ENCODE measurements around the gene TMEM141.

TMEM141 gene

DNA sequence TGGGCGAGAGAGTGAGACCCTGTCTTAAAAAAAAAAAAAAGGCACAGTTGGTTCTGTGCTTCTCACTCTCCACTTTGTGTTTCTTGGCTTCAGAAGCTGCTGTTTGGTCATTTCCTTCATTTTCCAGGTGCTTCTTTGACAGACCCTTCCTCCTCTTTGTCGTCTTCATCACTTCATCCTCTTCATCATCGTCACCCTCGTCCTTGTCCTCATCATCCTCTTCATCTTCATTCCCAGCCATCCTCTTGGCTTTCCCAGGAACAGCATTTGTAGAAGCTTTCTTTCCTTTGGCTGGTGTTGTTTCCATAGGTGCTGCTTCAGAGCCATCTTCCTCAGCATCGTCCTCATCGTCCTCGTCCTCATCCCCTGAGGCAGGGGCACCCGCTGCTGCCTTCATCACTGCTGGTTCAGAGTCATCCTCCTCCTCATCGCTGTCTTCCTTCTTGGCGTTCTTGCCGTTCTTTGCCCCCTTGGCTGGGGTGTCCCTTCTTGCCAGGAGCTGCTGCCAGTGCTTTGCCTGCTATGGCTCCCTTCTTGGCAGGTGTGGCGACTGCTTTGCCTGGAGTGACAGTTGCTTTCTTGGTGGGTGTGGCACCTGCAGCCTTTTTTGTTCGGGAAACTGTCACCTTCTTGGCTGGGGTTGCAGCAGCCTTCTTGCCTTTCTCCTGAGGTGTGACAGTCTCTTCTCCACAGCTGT is 23.7 kb downstream of the TMEM141 start:
- DNase-seq (no peak), ATAC-seq (no peak)

DNA sequence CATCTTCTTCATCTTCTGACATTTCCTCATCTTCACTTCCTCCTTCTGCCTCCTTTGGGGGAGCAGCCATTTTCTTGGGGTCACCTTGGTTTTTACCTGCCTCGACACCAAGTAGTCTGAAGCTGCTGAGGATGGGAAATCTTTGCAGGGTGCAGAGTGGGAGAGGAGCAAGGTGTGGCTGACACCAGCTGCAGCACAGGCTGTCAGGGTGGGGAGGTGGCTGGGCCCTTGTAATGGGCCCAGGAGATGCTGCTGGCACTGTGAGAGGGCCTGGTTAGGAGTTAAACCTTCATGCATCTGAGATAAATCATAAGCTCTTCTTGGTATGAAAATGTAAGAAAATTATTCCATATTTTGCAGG is 24.3 kb downstream of the TMEM141 start:
- ATAC-seq = no peak

DNA sequence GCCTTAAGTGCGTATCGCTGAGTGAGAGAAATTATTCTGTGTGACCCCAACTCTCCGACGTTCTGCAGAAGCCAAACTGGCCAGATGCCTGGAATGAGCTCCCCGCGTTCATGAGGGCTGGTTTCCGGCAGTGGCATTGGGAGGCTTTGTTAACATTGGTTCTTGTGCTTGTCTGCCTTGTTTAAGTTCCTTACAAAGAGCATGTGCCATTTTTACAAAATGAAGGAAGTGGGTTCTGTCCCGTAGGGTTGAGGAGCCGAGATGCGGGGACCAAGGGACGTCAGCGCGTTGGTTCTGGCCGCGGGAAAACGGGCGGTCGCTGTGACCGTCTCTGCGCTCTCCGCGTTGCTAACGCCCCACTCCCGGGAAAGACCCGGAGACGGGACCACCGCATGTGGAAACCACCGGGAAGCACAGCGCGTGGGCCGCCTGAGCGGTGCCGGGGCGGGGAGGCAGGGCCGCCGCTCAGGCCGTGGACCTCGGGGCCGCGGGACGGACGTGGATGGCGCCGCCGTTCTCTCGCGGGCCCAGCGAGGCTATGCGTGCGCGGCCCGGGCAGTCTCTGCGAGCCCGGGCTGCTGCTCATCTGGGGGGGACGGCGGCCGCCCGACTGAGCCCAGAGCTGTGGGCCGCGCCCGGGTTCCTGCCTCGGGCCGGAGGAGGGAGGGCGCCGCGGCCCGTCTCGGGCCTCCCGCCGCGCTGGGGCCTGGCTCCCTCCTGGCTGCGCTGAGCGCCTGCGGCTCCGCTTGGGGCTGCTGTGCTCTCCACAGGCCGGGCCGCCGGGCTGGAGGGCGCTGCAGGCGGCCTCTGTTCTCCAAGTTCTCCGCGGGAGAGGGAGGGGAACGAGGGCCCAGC is 30.1 kb downstream of the TMEM141 start:
- DNase-seq = no peak
- no peak for ATAC-seq

More for the DNA sequence above, 24.3 kb downstream of the TMEM141 start:
- DNase-seq = no peak

DNA sequence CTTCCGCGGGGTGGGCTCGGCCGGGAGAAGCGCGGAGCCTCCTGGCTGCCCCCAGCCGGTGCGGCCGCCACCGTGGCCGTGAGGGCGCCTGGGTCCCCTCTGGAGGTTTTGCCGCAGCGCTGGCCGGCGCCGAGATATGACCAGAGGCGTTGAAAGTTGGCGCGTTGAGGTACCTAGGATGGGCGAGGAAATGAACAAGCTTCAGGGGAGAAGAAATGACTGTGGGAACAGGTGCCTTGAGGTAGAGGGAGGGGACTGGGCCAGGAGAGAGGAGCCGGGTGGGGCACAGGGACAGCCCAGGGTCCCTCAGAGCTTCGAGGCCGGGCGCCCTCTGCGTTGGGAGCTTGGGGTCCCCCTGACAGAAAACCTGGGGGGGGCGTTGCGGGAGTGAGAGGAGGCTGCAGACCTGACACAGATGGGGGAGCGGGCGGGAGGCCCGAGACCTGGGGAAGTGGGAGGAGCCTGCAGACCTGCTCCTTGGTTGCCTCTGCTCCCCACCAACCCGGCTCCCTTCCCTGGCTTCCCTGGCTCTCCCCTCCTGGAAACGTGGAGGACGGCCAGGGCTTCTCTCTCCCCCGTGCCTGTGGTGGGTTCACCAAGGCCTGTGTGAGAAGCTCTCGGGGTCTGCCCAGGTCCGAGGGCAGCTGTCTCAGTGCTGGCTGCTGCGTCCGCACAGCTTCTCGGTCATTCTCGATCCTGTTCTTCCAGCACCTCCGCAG is 30.8 kb downstream of the TMEM141 start:
- DNase-seq (no peak), ATAC-seq (no peak)

DNA sequence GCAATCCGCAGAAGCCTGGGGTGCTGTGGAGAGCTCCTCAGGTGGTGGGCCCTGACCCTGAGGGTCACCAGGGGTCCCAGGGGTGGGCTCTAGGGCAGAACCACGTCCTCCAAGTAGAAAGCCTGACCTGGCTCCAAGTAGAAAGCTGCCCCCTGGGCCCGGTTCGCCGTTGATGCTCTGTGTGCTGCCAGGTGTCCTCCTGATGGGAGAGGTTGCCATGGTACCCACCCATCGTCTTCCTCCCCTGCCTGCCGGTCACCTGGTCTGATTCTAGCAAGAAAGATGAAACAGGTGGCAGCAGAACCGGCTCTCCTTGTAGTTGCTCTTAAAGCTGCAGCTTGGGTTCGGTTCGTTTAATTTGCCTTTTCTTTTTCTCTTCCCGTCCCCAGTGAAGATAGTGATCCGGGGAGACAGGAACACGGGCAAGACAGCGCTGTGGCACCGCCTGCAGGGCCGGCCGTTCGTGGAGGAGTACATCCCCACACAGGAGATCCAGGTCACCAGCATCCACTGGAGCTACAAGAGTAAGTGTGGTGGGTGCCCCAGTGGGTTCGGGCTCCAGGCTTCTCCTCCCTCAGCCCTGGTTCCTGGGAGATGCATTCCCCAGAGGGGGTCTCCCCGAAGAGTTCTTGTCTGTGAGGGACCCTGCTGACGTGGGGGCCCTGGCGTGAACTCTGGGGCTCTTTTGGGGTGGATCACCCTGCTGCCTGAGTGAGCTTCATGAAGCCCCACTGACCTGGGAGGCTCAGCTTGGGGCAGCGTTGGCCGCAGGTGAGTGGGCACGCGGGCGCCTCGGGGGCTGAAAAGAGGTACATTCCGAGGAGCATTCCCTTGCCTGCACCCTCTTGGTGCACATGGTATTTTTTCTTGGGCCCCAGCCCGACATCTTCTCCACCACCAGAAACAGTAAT is 32.2 kb downstream of the TMEM141 start:
- ATAC-seq (no peak), DNase-seq (no peak)

DNA sequence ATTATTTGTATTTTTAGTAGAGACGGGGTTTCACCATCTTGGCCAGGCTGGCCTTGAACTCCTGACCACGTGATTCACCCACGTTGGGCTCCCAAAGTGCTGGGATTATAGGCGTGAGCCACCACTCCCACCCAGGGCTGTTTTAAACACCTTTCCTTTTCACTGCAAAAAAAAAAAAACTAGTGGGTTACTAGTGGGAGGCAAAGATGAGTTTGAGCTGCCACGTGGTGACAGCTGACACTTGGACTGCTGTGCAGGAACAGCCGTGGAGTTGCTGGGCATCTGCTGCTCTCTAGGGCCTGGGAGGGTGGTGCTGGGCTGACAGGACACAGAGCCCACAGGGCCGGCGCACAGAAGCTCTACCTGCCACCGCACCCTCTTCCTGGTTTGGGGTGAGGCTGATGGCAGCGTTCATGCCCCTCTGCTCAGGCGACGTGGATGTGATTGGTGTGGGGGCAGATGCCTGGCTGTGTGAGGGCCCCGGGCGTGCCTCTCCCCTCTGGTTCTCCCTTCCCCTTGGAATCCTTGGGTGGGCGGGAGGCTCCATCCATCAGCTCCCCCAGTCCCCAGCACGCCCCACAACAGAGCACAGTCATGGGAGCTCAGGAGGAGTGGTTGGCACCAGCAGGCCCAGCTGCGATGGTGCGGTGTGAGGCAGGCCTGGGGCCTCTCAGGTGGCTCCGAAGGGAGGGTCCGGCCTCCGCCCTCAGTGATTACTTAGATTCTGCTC is 33.5 kb downstream of the TMEM141 start:
- ATAC-seq (no peak), DNase-seq (no peak)

DNA sequence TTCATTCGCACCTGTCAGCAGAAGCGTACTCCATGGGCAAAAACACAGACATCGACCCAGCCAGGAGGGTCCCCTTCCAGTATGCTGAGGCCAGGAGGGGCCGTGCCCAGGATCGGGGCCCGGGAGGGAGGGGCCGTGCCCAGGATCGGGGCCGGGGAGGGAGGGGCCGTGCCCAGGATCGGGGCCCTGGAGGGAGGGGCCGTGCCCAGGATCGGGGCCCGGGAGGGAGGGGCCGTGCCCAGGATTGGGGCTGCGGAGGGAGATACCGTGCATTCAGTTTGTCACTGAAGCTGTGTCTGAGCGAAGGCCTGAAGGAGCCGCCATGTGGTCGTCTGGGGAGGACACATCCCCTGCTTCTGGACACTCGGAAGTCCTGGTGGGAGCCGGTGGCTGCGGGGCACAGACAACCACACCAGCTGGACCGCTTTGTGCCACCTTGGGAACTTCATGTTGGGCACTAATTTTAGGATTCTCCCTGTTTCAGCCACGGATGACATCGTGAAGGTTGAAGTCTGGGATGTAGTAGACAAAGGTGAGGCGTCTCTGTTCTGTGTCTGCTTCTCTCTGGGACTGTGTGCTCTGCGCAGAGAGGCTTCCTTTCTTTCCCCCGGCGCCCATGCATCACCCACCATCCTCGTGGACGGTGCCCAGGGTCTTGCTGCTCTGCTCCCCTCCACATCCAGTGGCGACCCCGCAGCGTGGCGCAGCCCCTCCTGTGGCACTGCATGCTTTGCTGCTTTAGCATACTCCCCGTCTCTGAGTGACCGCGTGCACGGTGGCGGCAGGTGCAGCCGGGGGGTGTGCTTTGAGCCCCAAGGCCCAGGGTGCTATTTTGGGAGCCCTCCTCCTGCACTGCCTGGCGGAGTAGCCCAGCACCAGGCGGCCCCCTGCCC is 34.4 kb downstream of the TMEM141 start:
- ATAC-seq (no peak), DNase-seq (no peak)

DNA sequence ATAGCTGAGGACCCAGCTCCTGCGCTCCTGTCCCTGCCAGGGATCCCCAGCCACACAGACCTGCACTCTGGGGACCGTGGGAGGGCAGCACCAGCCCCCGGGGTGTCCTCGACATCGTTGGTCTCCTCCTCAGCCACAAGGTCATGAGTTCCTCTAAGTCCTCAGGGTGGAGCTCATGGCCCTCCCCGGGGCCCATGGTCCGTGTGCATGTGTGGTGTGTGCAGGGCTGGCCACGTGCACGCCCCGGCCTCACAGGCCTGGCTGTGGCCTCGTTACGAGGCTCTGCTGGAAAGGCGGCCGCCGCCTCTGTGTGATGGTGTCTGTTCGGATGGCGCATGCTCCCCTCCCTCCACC is 35.0 kb downstream of the TMEM141 start:
- ATAC-seq = no peak
- DNase-seq = no peak

DNA sequence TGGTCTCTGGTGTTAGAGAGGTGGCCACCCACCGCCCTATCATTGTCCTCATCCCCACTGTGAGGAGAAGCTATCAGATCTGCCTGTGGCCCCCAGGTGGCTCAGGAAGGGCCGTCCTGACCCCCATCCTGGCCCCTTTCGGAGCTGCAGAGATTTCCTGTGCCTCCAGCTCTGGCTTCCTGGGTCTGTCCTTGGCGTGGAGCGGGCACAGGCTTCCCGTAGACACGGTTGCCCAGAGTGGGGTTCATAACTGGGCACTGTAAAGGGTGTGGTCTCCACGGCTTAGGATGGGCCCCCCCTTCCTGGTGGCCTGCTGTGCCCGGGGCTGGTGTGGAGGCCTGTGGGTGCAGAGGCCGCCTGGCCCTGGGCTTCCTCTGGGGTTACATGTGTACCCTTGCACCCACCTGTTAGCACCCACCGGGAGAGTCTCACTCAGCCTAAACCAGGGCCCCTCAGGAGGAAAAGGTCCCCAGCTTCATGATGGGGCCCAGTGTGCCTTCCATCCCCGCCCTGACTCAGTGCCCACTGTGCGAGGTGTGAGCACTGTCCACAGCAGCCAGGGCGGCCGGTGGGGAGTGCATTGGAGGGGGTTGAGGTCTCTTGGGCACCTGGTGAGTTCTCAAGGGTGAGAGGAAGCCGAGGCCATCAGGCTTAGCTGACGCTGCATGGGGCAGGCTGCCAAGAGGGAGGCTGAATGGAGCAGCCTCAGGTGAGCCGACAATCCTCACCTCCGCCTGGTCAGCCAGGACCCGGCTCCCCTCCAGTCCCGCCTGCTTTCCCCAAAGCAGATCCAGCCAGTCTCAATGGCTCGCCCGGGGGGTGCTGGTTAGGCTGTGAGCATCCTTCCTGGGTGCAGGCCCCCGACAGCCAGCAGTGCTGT is 35.8 kb downstream of the TMEM141 start:
- ATAC-seq (no peak), DNase-seq (no peak)

DNA sequence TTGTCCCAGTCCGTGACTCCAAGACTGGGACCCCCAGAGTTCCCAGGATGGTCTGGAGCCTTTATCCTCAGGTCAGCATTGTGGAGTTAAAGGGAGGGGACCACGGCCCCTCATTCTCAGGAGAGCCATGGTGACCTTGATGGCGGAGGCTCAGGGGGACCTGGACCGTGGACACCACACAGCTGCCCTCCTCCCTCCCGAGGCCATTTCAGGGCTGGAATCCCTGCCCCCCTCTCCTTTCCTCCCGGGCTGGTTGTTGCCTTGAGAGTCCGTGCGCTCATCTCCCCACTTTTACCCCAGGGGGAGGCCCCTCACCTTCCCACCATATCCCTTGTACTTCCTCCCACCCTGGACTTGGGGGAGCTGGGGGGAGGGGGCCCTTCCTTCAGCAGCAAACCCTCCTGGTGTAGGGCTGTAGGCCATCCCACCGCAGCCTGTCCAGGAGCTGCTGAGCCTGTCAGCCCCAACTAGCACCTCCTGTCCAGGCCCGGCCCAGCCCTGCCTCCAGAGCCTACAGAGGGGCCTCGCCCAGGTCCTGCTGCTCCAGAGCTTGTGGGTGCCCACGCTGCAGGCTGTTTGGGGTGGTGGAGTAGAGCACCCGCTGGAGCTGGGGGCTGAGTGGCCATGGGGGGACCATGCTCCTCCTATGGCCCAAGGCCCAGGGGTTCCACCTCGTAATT is 36.8 kb downstream of the TMEM141 start:
- no peak for ATAC-seq
- no peak for DNase-seq

DNA sequence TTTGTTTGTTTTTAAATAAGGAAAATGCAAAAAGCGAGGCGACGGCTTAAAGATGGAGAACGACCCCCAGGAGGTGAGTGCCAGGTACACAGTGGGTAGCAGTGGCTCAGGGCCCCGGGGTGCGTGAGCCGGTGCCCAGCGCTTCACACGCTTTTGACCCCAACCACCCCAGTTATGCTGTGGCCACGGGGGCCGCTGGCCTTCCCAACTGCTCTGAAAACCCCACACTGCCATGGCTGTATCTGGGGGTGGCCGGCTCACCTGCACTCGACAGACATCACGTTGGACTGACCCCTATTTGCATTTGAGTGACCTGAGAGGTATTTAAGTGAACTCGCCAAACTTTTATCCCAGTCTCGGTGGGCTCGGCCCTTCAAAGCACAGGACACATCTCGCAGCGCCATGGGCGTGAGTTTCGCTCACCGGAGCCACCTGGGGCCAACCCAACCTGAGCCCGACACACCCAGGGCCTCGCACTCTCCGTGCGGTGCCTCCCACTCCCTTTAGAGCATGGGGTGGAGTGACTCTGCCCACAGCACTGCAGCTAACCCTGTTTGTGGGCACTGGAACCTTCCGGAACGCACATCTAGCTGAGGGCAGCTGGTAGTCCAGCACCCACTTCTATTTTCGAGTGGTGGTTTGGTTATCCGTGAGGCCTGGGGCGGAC is 37.5 kb downstream of the TMEM141 start:
- DNase-seq (no peak), ATAC-seq (no peak)

DNA sequence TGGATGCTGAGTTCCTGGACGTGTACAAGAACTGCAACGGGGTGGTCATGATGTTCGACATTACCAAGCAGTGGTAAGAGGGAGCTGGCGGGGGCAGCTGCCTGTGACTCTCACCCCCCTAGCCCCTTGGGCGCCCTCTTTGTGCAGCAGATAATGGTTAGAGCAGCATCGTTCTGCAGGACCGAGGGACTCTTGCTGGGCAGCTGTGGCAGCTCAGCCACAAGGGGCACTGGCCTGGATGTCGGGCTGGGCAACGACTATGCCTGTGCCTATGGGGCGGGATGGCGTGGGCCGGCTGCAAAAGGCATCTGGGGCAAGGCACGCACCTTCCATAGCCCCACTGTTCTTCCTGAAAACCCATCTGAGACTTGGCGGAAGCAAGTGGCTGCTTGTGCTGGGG is 38.3 kb downstream of the TMEM141 start:
- DNase-seq (no peak), ATAC-seq (no peak)

DNA sequence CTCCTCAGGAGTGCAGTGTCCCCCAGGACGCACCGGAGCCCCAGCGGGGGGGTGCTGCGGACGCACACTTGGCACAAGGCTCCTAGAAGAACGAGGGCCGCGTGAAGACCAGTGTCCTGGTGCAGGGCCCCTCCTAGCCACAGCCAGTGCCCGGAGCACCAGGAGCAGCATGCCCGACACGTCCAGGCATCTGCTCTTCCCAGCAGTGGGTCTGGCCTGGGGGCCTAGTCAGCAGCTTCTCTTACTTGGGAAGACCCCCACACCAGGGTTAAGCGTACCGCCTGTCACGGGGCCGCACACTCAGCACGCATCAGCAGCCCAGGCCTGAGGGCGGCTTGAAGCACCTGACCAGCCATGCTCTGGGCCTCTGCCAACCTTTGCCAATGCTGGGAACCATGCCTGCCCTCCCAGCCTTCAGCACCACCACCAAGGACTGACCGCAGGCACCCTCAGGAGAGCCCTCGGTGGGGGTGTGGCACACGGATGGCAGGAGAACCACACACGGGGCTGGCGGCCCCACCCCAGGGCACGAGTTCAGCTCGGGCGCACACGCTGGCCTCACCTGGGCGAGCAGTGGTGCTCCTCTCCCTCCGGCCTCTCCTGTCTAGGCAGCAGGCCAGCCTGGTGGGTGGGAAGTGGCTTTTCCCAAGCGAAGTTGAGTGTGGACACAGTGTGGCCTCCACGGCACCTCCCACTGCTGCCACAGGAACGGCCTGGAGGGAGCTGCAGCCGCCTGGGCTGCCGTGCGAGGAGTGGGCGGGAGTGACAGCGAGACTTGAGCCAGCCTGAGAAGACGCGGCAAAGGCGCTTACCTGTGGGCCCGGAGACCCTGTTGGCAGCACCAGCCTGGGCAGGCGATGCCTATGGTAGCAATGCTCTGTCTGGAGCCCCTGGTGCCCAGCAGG is 39.1 kb downstream of the TMEM141 start:
- ATAC-seq (no peak), DNase-seq (no peak)

DNA sequence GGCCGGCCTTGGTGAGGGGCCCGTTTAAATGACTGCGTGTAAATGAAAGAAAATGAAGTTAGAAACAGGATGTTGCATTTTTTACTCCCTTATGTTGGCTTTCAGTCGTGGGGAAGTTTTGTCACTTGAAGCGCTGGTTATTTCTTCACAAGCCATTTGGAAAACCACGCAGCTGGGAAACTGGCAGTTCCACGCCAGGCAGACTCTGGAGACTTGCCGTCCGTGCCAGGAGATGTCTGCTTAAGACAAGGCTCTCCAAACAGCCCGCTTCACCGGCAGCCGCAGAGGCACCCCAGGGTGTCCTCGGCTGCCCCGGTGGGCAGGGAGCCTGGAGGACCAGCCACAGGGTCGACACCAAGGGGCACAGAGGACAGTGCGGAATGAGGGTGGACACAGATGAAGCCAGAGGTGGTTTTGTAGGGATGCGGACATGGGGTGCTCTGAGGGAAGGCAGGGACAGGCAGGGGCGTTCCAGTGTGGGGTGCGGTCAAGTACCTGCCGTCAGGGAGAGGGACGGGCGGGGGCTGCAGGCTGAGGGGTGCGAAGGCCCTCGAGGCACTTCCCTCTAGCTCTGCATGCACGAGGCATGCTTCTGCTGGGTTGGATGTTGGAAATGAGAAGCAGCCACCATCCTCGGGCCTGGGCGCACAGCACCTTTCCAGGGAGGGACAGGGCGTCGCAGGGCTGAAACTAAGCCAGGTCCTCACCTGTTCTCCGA is 40.0 kb downstream of the TMEM141 start:
- ATAC-seq (no peak), DNase-seq (no peak)

DNA sequence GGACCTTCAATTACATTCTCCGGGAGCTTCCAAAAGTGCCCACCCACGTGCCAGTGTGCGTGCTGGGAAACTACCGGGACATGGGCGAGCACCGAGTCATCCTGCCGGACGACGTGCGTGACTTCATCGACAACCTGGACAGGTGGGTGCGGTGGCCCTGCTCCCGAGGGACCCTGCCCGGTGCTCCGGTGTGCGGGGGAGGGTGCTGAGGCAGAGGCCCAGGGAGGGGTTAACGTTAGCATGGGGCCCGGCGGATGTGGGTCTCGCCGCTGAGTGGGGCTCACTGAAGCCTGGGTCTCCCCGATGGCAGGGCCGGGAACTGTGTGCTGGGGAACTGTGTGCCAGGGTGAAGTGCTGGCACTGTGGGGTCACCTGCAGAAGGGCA is 40.6 kb downstream of the TMEM141 start:
- DNase-seq (no peak), ATAC-seq (no peak)

DNA sequence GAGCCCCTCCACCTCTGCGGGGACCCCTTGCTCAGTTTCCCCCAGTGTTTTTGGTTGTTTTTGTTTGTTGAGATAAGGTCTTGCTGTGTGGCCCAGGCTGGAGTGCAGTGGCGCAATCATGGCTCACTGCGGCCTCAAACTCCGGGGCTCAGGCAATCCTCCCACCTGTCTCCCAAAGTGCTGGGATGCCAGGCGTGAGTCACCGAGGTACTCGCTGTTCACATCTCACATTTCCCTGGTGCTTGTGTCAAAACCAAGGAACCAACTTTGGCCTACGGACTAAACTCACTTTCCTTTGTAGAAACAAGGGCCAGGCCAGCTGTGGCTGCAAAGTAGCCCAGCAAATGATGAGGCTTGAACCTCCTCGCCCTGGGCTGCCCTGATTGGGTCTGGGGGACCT is 41.4 kb downstream of the TMEM141 start:
- no peak for DNase-seq
- ATAC-seq = no peak
